HG02610 (cell line): ENCODE measurements around the gene MYO15A.

Source experiments
- ATAC-seq: cut with Tn5 transposase; IDR thresholded peaks from one replicate; pipeline ENCODE4 v1.9.1; 2021; ENCODE audit warnings: mild to moderate bottlenecking, moderate library complexity; ENCODE audit not compliant: unreplicated experiment

The MYO15A gene

GRCh38 chr17:18129041-18129502 is 20.5 kb downstream of the MYO15A start:
- ATAC-seq, result no peak

GRCh38 chr17:18132711-18133110 is 24.2 kb downstream of the MYO15A start:
- no peak for ATAC-seq

GRCh38 chr17:18136357-18136756 is 27.8 kb downstream of the MYO15A start:
- ATAC-seq, result no peak

GRCh38 chr17:18138065-18138749 is 29.7 kb downstream of the MYO15A start:
- ATAC-seq, result no peak

GRCh38 chr17:18139092-18139491 is 30.5 kb downstream of the MYO15A start:
- no peak for ATAC-seq

GRCh38 chr17:18139498-18139897 is 30.9 kb downstream of the MYO15A start:
- no peak for ATAC-seq

GRCh38 chr17:18139949-18140348 is 31.4 kb downstream of the MYO15A start:
- no peak for ATAC-seq

- no peak for ATAC-seq
Observed at GRCh38 chr17:18140648-18141047, 32.1 kb downstream of the MYO15A start.

- no peak for ATAC-seq
Observed at GRCh38 chr17:18141210-18141803, 32.8 kb downstream of the MYO15A start.

- no peak for ATAC-seq
Observed at GRCh38 chr17:18142417-18142816, 33.9 kb downstream of the MYO15A start.

- no peak for ATAC-seq
Observed at GRCh38 chr17:18143044-18143936, 34.7 kb downstream of the MYO15A start.

- ATAC-seq, result no peak
Observed at GRCh38 chr17:18144261-18144660, 35.7 kb downstream of the MYO15A start.

GRCh38 chr17:18144855-18145254 is 36.3 kb downstream of the MYO15A start:
- ATAC-seq, result no peak

GRCh38 chr17:18145811-18146210 is 37.3 kb downstream of the MYO15A start:
- ATAC-seq, result no peak

GRCh38 chr17:18146259-18146658 is 37.7 kb downstream of the MYO15A start:
- no peak for ATAC-seq

GRCh38 chr17:18146980-18147379 is 38.4 kb downstream of the MYO15A start:
- ATAC-seq, result no peak

- ATAC-seq, result no peak
Observed at GRCh38 chr17:18148586-18148985, 40.0 kb downstream of the MYO15A start.

- no peak for ATAC-seq
Observed at GRCh38 chr17:18151290-18151689, 42.7 kb downstream of the MYO15A start.

GRCh38 chr17:18155179-18155578 is 46.6 kb downstream of the MYO15A start:
- no peak for ATAC-seq

- ATAC-seq, result no peak
Observed at GRCh38 chr17:18156171-18156975, 47.8 kb downstream of the MYO15A start.

GRCh38 chr17:18156976-18157280 is 48.4 kb downstream of the MYO15A start:
- ATAC-seq, result no peak
